ENCODE measurements around the gene LRP5. TPM values are rescaled to one million over a fixed set of nuclear protein-coding genes. Genes with fewer than 3 reads are reported as not detected.

The LRP5 gene
- total RNA-seq, 1 experiment from 2014 or later, result 32.8 TPM

DNA sequence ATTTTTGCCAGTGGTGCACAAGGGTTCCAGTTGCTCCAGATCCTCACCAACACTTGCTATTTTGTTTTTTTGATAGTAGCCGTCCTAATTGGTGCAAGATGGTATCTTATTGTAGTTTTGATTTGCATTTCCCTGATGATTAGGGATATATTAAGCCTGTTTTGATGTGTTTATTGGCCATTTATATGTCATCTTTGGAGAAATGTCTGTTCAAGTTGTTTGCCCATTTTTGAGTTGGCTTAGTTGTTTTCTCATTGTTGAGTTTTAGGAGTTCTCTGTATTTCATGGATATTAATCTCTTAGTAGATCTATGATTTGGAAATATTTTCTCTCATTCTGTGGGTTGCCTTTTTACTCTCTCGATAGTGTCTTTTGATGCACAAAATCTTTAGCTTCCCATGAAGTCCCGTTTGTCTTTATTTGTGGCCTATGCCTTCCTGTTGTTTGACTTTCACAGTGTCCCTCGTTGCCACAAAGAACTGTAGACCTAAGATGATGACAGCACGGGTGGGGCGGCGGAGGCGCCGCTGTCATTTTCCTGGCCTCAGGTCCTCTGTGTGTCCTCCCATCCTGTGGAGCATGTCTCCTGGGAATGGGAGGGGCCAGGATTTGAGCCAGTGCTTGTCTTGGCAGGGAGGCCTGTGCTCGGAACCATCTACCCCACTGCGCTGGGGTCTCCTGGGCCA lies 33.5 kb downstream of the LRP5 start:
- Mint-ChIP-seq H3K36me3 (ENCODE audit: insufficient read depth, unreplicated experiment) (peaks cover 18% of the 10 kb centered on the region), H3K9me3 (ENCODE audit: unreplicated experiment) (no peaks in the 10 kb centered on the region), H3K4me1 (ENCODE audit: insufficient read depth, unreplicated experiment) (peaks cover 30% of the 10 kb centered on the region), H3K27ac (ENCODE audit: low read depth, unreplicated experiment) (peak overlapping the region; percentile 39), H3K27me3 (ENCODE audit: insufficient read depth, unreplicated experiment) (no peaks in the 10 kb centered on the region), H3K4me3 (ENCODE audit: unreplicated experiment) (no peak overlapping the region)
- TF ChIP-seq, protein P1, sequence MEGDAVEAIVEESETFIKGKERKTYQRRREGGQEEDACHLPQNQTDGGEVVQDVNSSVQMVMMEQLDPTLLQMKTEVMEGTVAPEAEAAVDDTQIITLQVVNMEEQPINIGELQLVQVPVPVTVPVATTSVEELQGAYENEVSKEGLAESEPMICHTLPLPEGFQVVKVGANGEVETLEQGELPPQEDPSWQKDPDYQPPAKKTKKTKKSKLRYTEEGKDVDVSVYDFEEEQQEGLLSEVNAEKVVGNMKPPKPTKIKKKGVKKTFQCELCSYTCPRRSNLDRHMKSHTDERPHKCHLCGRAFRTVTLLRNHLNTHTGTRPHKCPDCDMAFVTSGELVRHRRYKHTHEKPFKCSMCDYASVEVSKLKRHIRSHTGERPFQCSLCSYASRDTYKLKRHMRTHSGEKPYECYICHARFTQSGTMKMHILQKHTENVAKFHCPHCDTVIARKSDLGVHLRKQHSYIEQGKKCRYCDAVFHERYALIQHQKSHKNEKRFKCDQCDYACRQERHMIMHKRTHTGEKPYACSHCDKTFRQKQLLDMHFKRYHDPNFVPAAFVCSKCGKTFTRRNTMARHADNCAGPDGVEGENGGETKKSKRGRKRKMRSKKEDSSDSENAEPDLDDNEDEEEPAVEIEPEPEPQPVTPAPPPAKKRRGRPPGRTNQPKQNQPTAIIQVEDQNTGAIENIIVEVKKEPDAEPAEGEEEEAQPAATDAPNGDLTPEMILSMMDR (IDR thresholded peaks at IDR 0.05; ENCODE audit: unreplicated experiment), result no peak
- DNase-seq (ENCODE audit: unreplicated experiment), result no peak
- ChIA-PET CTCF (interaction anchor here (0.8 kb wide), 1 partner anchor 58 kb away, joined by 4 read pairs; no protein-coding TSS in a partner anchor), POLR2A (no interaction called here)
- BruUV-seq (replicated peaks), result no TSS peak
- intact Hi-C loops (cut with micrococcal nuclease), result no loop called here

DNA sequence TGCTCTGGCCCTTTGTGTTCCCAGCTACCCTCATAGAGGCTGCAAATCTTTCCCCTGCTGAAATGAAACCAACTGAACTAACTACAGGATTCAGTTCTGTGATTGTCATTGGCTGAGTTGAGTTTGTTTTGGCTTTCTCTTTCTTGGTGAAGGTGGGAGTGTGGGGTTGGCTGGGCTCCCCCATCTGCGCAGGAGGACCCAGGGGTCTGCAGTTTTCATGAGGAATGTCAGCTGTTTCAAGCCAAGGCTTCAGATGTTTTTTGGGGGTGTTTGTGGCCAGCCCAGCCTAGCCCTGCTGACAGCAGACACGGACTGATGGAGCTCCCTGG lies 34.0 kb downstream of the LRP5 start:
- no peak for DNase-seq (ENCODE audit: unreplicated experiment)
- Mint-ChIP-seq H3K9me3 (ENCODE audit: unreplicated experiment) (no peaks in the 10 kb centered on the region), H3K27ac (ENCODE audit: low read depth, unreplicated experiment) (peak overlapping the region; percentile 39), H3K36me3 (ENCODE audit: insufficient read depth, unreplicated experiment) (peaks cover 18% of the 10 kb centered on the region), H3K4me1 (ENCODE audit: insufficient read depth, unreplicated experiment) (peaks cover 25% of the 10 kb centered on the region), H3K4me3 (ENCODE audit: unreplicated experiment) (no peak overlapping the region), H3K27me3 (ENCODE audit: insufficient read depth, unreplicated experiment) (no peaks in the 10 kb centered on the region)
- TF ChIP-seq, protein P1 (IDR thresholded peaks at IDR 0.05; ENCODE audit: unreplicated experiment), result no peak
- intact Hi-C loops (cut with micrococcal nuclease), result no loop called here
- no TSS peak for BruUV-seq (replicated peaks)
- CTCF ChIA-PET, result interaction anchor here (0.9 kb wide), 1 partner anchor 27 kb away, joined by 3 read pairs; no protein-coding TSS in a partner anchor
- POLR2A ChIA-PET, result interaction anchor here (0.6 kb wide), 1 partner anchor 10 kb away, joined by 3 read pairs; no protein-coding TSS in a partner anchor

DNA sequence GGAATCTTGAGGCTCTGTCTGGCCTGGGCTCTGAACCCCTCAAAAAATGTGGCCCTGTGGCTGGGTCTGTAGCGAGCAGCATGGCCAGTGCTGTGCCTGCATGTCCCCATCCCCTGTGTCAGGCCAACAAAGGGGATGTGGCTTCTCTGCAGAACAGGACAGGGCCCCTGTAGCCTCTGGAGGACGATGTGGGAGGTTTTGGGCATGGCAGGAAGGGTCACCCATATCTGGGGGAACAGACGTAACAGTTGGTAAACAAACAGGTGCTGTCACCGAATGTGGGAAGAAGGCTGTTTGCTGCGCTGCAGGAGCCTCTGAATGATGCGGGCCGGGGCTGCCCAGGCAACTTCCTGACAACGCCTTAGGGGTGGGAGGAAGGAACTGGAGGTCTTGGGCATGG lies 35.0 kb downstream of the LRP5 start:
- Mint-ChIP-seq H3K36me3 (ENCODE audit: insufficient read depth, unreplicated experiment) (peaks cover 18% of the 10 kb centered on the region), H3K27ac (ENCODE audit: low read depth, unreplicated experiment) (no peak overlapping the region), H3K27me3 (ENCODE audit: insufficient read depth, unreplicated experiment) (no peaks in the 10 kb centered on the region), H3K9me3 (ENCODE audit: unreplicated experiment) (no peaks in the 10 kb centered on the region), H3K4me1 (ENCODE audit: insufficient read depth, unreplicated experiment) (peaks cover 21% of the 10 kb centered on the region), H3K4me3 (ENCODE audit: unreplicated experiment) (no peak overlapping the region)
- no peak for DNase-seq (ENCODE audit: unreplicated experiment)
- intact Hi-C loops (cut with micrococcal nuclease), result no loop called here
- no TSS peak for BruUV-seq (replicated peaks)
- POLR2A ChIA-PET, result no interaction called here
- CTCF ChIA-PET, result interaction anchor here (0.9 kb wide), 1 partner anchor 28 kb away, joined by 3 read pairs; no protein-coding TSS in a partner anchor
- TF ChIP-seq, protein P1 (IDR thresholded peaks at IDR 0.05; ENCODE audit: unreplicated experiment), result no peak

DNA sequence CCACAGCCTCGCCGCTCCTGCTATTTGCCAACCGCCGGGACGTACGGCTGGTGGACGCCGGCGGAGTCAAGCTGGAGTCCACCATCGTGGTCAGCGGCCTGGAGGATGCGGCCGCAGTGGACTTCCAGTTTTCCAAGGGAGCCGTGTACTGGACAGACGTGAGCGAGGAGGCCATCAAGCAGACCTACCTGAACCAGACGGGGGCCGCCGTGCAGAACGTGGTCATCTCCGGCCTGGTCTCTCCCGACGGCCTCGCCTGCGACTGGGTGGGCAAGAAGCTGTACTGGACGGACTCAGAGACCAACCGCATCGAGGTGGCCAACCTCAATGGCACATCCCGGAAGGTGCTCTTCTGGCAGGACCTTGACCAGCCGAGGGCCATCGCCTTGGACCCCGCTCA lies 35.5 kb downstream of the LRP5 start:
- no peaks in the 10 kb centered on the region for H3K27me3 Mint-ChIP-seq (ENCODE audit: insufficient read depth, unreplicated experiment)
- no peak for DNase-seq (ENCODE audit: unreplicated experiment)
- no peak overlapping the region for H3K27ac Mint-ChIP-seq (ENCODE audit: low read depth, unreplicated experiment)
- BruUV-seq (replicated peaks), result no TSS peak
- no peak overlapping the region for H3K4me3 Mint-ChIP-seq (ENCODE audit: unreplicated experiment)
- intact Hi-C loops (cut with micrococcal nuclease), result no loop called here
- TF ChIP-seq, protein P1 (IDR thresholded peaks at IDR 0.05; ENCODE audit: unreplicated experiment), result no peak
- peaks cover 24% of the 10 kb centered on the region for H3K4me1 Mint-ChIP-seq (ENCODE audit: insufficient read depth, unreplicated experiment)
- POLR2A ChIA-PET, result no interaction called here
- H3K36me3 Mint-ChIP-seq (ENCODE audit: insufficient read depth, unreplicated experiment), result peaks cover 18% of the 10 kb centered on the region
- CTCF ChIA-PET, result no interaction called here
- no peaks in the 10 kb centered on the region for H3K9me3 Mint-ChIP-seq (ENCODE audit: unreplicated experiment)

Measured in MCF 10A (cell line).